ENCODE data around the gene WDR72. TPM values are rescaled to one million over a fixed set of nuclear protein-coding genes. Genes with fewer than 3 reads are reported as not detected.
"Not testable (repeated sequence)": the region's sequence is repeated elsewhere in the genome, so short reads cannot be mapped to it uniquely, and the experiment has no call there.

Gene WDR72
- total and polyA plus RNA-seq, 7 donors: not detected

GRCh38 chr15:53548236-53548635, 211.2 kb downstream of the WDR72 start:
- no peak for DNase-seq
- H3K27me3 ChIP-seq (ENCODE audit: insufficient read depth in 3 of 3, low read length in 2 of 3): no peaks in the 10 kb centered on the region
- 51 to 54% (median 53%) methylated on average over 4 of the region's 4 CpGs for WGBS, 3 donors
- no peak for TF ChIP-seq CTCF (IDR thresholded peaks at IDR 0.05)
- no peaks in the 10 kb centered on the region for H3K9me3 ChIP-seq
- H3K4me3 ChIP-seq: no peak overlapping the region
- no peaks in the 10 kb centered on the region for H3K4me1 ChIP-seq
- intact Hi-C loops (cut with DNase I): no loop called here
- H3K27ac ChIP-seq: no peak overlapping the region
- H3K36me3 ChIP-seq (ENCODE audit: insufficient read depth in 1 of 2, low read depth in 1 of 2): no peaks in the 10 kb centered on the region
- ATAC-seq: no peak

- DNase-seq; H3K27ac ChIP-seq; ATAC-seq; H3K4me1 ChIP-seq; H3K9me3 ChIP-seq; H3K27me3 ChIP-seq (ENCODE audit: insufficient read depth in 3 of 3, low read length in 2 of 3); H3K36me3 ChIP-seq (ENCODE audit: insufficient read depth in 1 of 2, low read depth in 1 of 2); intact Hi-C loops (cut with DNase I); H3K4me3 ChIP-seq: not testable (repeated sequence)
- whole genome bisulfite sequencing, 3 donors: 90% methylated on average over 31 to 34 of the region's 34 CpGs
These were observed 218.7 kb downstream of the WDR72 start for GRCh38 chr15:53540626-53541300.

GRCh38 chr15:53539878-53540277, 219.6 kb downstream of the WDR72 start:
- Histone ChIP-seq H3K9me3 (no peaks in the 10 kb centered on the region), H3K4me1 (no peaks in the 10 kb centered on the region), H3K27ac (no peak overlapping the region), H3K27me3 (ENCODE audit: insufficient read depth in 3 of 3, low read length in 2 of 3) (no peaks in the 10 kb centered on the region), H3K36me3 (ENCODE audit: insufficient read depth in 1 of 2, low read depth in 1 of 2) (no peaks in the 10 kb centered on the region), H3K4me3 (no peak overlapping the region)
- intact Hi-C loops (cut with DNase I): no loop called here
- no peak for TF ChIP-seq CTCF (IDR thresholded peaks at IDR 0.05)
- WGBS, 3 donors: 75 to 86% (median 83%) methylated on average over 3 of the region's 3 CpGs
- DNase-seq (no peak), ATAC-seq (no peak)

GRCh38 chr15:53536479-53537120, 222.9 kb downstream of the WDR72 start:
- H3K36me3 ChIP-seq (ENCODE audit: insufficient read depth in 1 of 2, low read depth in 1 of 2): no peaks in the 10 kb centered on the region
- H3K4me1 ChIP-seq: no peaks in the 10 kb centered on the region
- H3K27ac ChIP-seq: no peak overlapping the region
- ATAC-seq (no peak), DNase-seq (no peak)
- H3K4me3 ChIP-seq: no peak overlapping the region
- TF ChIP-seq CTCF (IDR thresholded peaks at IDR 0.05): no peak
- WGBS, 3 donors: 39 to 56% (median 40%) methylated on average over 6 of the region's 6 CpGs
- H3K27me3 ChIP-seq (ENCODE audit: insufficient read depth in 3 of 3, low read length in 2 of 3): no peaks in the 10 kb centered on the region
- H3K9me3 ChIP-seq: no peaks in the 10 kb centered on the region
- intact Hi-C loops (cut with DNase I): no loop called here

- ATAC-seq: no peak
- H3K27ac ChIP-seq: no peak overlapping the region
- no peak overlapping the region for H3K4me3 ChIP-seq
- H3K27me3 ChIP-seq (ENCODE audit: insufficient read depth in 3 of 3, low read length in 2 of 3): no peaks in the 10 kb centered on the region
- no peaks in the 10 kb centered on the region for H3K36me3 ChIP-seq (ENCODE audit: insufficient read depth in 1 of 2, low read depth in 1 of 2)
- intact Hi-C loops (cut with DNase I): no loop called here
- DNase-seq: no peak
- WGBS, 3 donors: 42 to 64% (median 46%) methylated on average over 4 of the region's 4 CpGs
- no peaks in the 10 kb centered on the region for H3K4me1 ChIP-seq
- no peak for TF ChIP-seq CTCF (IDR thresholded peaks at IDR 0.05)
- no peaks in the 10 kb centered on the region for H3K9me3 ChIP-seq
These were observed 223.6 kb downstream of the WDR72 start for GRCh38 chr15:53535886-53536285.
